Esophagus muscularis mucosa (tissue), 4 donors: ENCODE measurements around the gene NSUN4. TPM values are rescaled to one million over a fixed set of nuclear protein-coding genes. Genes with fewer than 3 reads are reported as not detected.
A peak's percentile ranks its signal among the peaks of the same experiment; 100 is the strongest.

Source experiments
- DNase-seq: peaks from one replicate; pipeline ENCODE4 v3.0.0-alpha.2; 2017; ENCODE audit errors: extremely low spot score
- H3K27ac ChIP-seq, 4 donors: fragments of 200-600 bp; sonication (generic); replicated peaks in 1 of 4; 1 replicate in 3 of 4; 2 replicates in 1 of 4; pipeline ENCODE4 v1.5.1; 2016 to 2019; ENCODE audit warnings: mild to moderate bottlenecking in 1 of 4
- H3K27me3 ChIP-seq, 4 donors: fragments of 200-600 bp; sonication (generic); one replicate each; pipeline versions ENCODE4 v1.5.1 to v1.6.0; 2016 to 2019
- H3K36me3 ChIP-seq, 4 donors: fragments of 200-600 bp; sonication (generic); one replicate each; pipeline ENCODE4 v1.5.1; 2016 to 2019
- H3K4me1 ChIP-seq, 4 donors: fragments of 200-600 bp; sonication (generic); one replicate each; pipeline ENCODE4 v1.5.1; 2016 to 2019
- H3K4me3 ChIP-seq, 4 donors: fragments of 200-600 bp; sonication (generic); 1 replicate in 2 of 4; 2 replicates in 2 of 4; pipeline ENCODE4 v1.5.1; 2016 to 2019; ENCODE audit warnings: mild to moderate bottlenecking in 4 of 4, moderate library complexity in 1 of 4
- H3K9me3 ChIP-seq, 4 donors: fragments of 200-600 bp; sonication (generic); 1 replicate in 3 of 4; 2 replicates in 1 of 4; pipeline ENCODE4 v1.5.1; 2016 to 2019
- CTCF ChIP-seq, 3 experiments: fragments of 200-600 bp in 2 of 3; fragments of 450-650 bp in 1 of 3; sonication (generic) in 2 of 3; IDR thresholded peaks; one replicate each; pipeline ENCODE4 v1.5.1; 2017 to 2019; ENCODE audit warnings: antibody characterized with exemption in 3 of 3, mild to moderate bottlenecking in 2 of 3, moderate library complexity in 1 of 3
- EP300 ChIP-seq: sonication (generic); formaldehyde crosslinking; IDR thresholded peaks from one replicate; pipeline ENCODE4 v1.6.1; 2017; ENCODE audit warnings: antibody characterized with exemption
- POLR2A ChIP-seq: fragments of 450-650 bp; IDR thresholded peaks from one replicate; pipeline ENCODE4 v1.6.1; 2017; ENCODE audit warnings: antibody characterized with exemption, moderate library complexity, mild to moderate bottlenecking, low read depth
- POLR2AphosphoS5 ChIP-seq, 2 donors: sonication (generic); formaldehyde crosslinking; IDR thresholded peaks; one replicate each; pipeline ENCODE4 v1.6.1; 2017; ENCODE audit warnings: antibody characterized with exemption in 2 of 2
- WGBS: methylation state at CpG from one replicate; pipeline ENCODE4 v1.1.5; 2018; 5-methylcytosine and 5-hydroxymethylcytosine counted together
- intact Hi-C: fragments of 100-400 bp; cut with DNase I; formaldehyde crosslinking; loops from one replicate; pipeline ENCODE4 v1.15.1; 2023
- total RNA-seq, 4 donors: library from RNA; depleted of rRNA; stranded (reverse); fragments of >200 nt; gene quantifications; one replicate each; pipeline versions ENCODE4 v1.1.0 to v1.2.1, GENCODE V29; 2016

The NSUN4 gene
- total RNA-seq, 4 donors from 2014 or later = 14.5 to 20.7 (median 16.2) TPM

DNA sequence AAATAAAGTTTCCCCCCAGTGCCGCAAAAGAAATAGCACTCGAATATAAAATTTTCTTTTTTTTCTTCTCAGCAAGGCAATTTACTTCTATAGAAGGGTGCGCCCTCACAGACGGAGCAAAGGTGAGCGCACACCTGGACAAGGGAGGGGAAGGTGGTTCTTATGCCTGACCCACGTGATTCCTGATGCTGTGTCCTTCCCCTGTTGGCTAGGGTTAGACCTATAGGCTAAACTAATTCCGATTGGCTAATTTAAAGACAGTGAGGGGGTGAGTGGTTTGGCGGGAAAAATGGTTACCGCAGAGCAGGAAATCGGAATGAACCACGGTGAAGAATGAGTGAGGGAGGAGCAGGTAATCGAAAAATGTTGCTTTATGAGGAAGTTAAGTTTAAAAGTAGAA lies 52.9 kb downstream of the NSUN4 start:
- H3K27ac ChIP-seq = no peak overlapping the region
- intact Hi-C loops = no loop called here
- peak overlapping the region; percentile 59 to 88 (median 70) for H3K4me3 ChIP-seq
- WGBS = 83% methylated on average over 12 of the region's 12 CpGs
- no peaks in the 10 kb centered on the region for H3K27me3 ChIP-seq
- H3K36me3 ChIP-seq = no peaks in the 10 kb centered on the region
- DNase-seq = no peak
- TF ChIP-seq EP300 = no peak
- H3K4me1 ChIP-seq = peaks cover 5 to 21% (median 19%) of the 10 kb centered on the region in 4 donors
- peaks cover 0 to 20% (median 9%) of the 10 kb centered on the region in 4 donors for H3K9me3 ChIP-seq

- peak within 1 kb of the TSS; percentile 59 to 88 (median 70) for H3K4me3 ChIP-seq
- WGBS = 16% methylated on average over 11 of the region's 75 CpGs
- intact Hi-C loops = no loop called here
- peaks cover 5 to 21% (median 19%) of the 10 kb centered on the region in 4 donors for H3K4me1 ChIP-seq
- H3K27me3 ChIP-seq = no peaks in the 10 kb centered on the region
- peaks cover 0 to 20% (median 9%) of the 10 kb centered on the region in 4 donors for H3K9me3 ChIP-seq
- DNase-seq = no peak
- no peaks in the 10 kb centered on the region for H3K36me3 ChIP-seq
- no peak for TF ChIP-seq POLR2A
- TF ChIP-seq POLR2AphosphoS5 (IDR thresholded peaks at IDR 0.05) = peak; percentile 47 to 62
- peak in 1 of 3 experiments; percentile 18 for TF ChIP-seq CTCF (IDR thresholded peaks at IDR 0.05)
- peak within 1 kb of the TSS in 1 of 4 donors; percentile 42 for H3K27ac ChIP-seq
Measured at GRCh38 chr1:46394108-46394871, 53.7 kb downstream of the NSUN4 start, which contains the start of gene FAAH. TSS of gene FAAH (plus strand) at chr1:46394317. CDS start at chr1:46394349, 32 bp downstream.

DNA sequence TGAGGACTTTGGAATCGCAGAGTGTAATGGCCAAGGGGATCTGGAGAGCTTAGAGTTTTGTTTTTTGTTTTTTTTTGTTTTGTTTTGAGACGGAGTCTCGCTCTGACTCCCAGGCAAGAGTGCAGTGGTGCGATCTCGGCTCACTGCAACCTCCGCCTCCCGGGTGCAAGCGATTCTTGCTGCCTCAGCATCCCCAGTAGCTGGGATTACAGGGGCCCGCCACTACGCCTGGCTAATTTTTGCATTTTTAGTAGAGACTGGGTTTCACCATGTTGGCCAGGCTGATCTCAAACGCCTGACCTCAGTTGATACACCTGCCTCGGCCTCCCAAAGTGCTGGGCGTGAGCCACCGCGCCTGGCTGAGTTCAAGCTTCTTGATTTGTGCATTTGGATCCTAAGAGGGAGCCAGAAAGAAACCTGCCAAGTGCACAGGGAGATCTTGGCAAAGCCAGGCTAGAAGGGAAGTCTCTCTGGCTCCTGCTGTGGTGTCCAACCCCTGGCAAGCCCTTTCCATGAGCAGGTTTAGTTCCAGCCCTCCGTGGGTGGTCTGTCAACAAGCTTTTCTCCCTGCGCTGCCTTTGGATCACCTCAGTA lies 54.4 kb downstream of the NSUN4 start:
- DNase-seq = no peak
- peaks cover 5 to 21% (median 19%) of the 10 kb centered on the region in 4 donors for H3K4me1 ChIP-seq
- intact Hi-C loops = no loop called here
- peak overlapping the region; percentile 59 to 88 (median 70) for H3K4me3 ChIP-seq
- H3K9me3 ChIP-seq = peaks cover 0 to 20% (median 9%) of the 10 kb centered on the region in 4 donors
- H3K36me3 ChIP-seq = no peaks in the 10 kb centered on the region
- peak overlapping the region in 1 of 4 donors; percentile 42 for H3K27ac ChIP-seq
- no peaks in the 10 kb centered on the region for H3K27me3 ChIP-seq
- TF ChIP-seq POLR2AphosphoS5 (IDR thresholded peaks at IDR 0.05) (no peak), EP300 (no peak), CTCF (IDR thresholded peaks at IDR 0.05) (no peak), POLR2A (no peak)
- WGBS = 52% methylated on average over 17 of the region's 17 CpGs

- intact Hi-C loops = no loop called here
- Histone ChIP-seq H3K27me3 (no peaks in the 10 kb centered on the region), H3K4me3 (no peak overlapping the region), H3K9me3 (peaks cover 0 to 20% (median 9%) of the 10 kb centered on the region in 4 donors), H3K4me1 (peaks cover 5 to 23% (median 21%) of the 10 kb centered on the region in 4 donors), H3K36me3 (no peaks in the 10 kb centered on the region), H3K27ac (no peak overlapping the region)
- WGBS = 79% methylated on average over 10 of the region's 10 CpGs
- no peak for DNase-seq
- no peak for TF ChIP-seq POLR2AphosphoS5 (IDR thresholded peaks at IDR 0.05)
- TF ChIP-seq CTCF (IDR thresholded peaks at IDR 0.05) = no peak
- no peak for TF ChIP-seq POLR2A
- no peak for TF ChIP-seq EP300
Measured at GRCh38 chr1:46396441-46397398, 56.1 kb downstream of the NSUN4 start.
